ENCODE measurements around the gene UGCG. TPM values are rescaled to one million over a fixed set of nuclear protein-coding genes. Genes with fewer than 3 reads are reported as not detected.

The UGCG gene
- total and polyA plus RNA-seq, 10 of the 15 experiments (the other 5 are each of a cell fraction or from before 2014, with no cell fraction given), result 21.7 to 96.6 (median 48.9) TPM

GRCh38 chr9:111937781-111938426, 41.3 kb downstream of the UGCG start (continued):
- TF ChIP-seq JUNB (IDR thresholded peaks at IDR 0.05) (peak; percentile 34; the same call in 1 of the 2 replicates), ATF7 (IDR thresholded peaks at IDR 0.05; ENCODE audit: low read depth) (peak; percentile 92), IRF4 (IDR thresholded peaks at IDR 0.05; ENCODE audit: low read depth, low read length) (0 out of 2 replicates have a peak, but pooled peaks have one; percentile 29), FOXM1 (IDR thresholded peaks at IDR 0.05; ENCODE audit: low read depth, low read length) (peak; percentile 79; the same call in 1 of the 2 replicates), SMAD5 (IDR thresholded peaks at IDR 0.05; ENCODE audit: low read depth) (0 out of 2 replicates have a peak, but pooled peaks have one; percentile 60), ZNF592 (IDR thresholded peaks at IDR 0.05) (0 out of 2 replicates have a peak, but pooled peaks have one; percentile 5), ZNF207 (IDR thresholded peaks at IDR 0.05; ENCODE audit: borderline replicate concordance) (peak; percentile 60; the same call in 1 of the 2 replicates), SPI1 (IDR thresholded peaks at IDR 0.05; ENCODE audit: borderline replicate concordance, insufficient read depth, low read depth, low read length) (peak; percentile 53; the same call in 1 of the 2 replicates), HDAC2 (IDR thresholded peaks at IDR 0.05) (no peak), TCF12 (IDR thresholded peaks at IDR 0.05; ENCODE audit: low read depth, low read length) (no peak), NR2C2 (IDR thresholded peaks at IDR 0.05; ENCODE audit: borderline replicate concordance, control insufficient read depth, insufficient read length, low read depth) (no peak), NBN (IDR thresholded peaks at IDR 0.05) (peak; percentile 81; the same call in 1 of the 2 replicates), MEF2A (IDR thresholded peaks at IDR 0.05; ENCODE audit: insufficient read depth, low read depth, low read length) (0 out of 2 replicates have a peak, but pooled peaks have one; percentile 9), PML (IDR thresholded peaks at IDR 0.05; ENCODE audit: low read length) (0 out of 2 replicates have a peak, but pooled peaks have one; percentile 61), ZNF217 (IDR thresholded peaks at IDR 0.05) (no peak), BCL11A (IDR thresholded peaks at IDR 0.05; ENCODE audit: low read depth, low read length) (0 out of 2 replicates have a peak, but pooled peaks have one; percentile 50), STAT1 (conservative IDR thresholded peaks at IDR 0.05) (0 out of 2 replicates have a peak, but pooled peaks have one; percentile 28), DPF2 (IDR thresholded peaks at IDR 0.05) (peak; percentile 86; the same call in 1 of the 2 replicates), CREM (IDR thresholded peaks at IDR 0.05; ENCODE audit: low read depth) (peak; percentile 54; the same call in 1 of the 2 replicates), EGR1 (IDR thresholded peaks at IDR 0.05; ENCODE audit: borderline replicate concordance in 1 of 2, low read depth in 2 of 2, low read length in 2 of 2) (peak in 1 of 2 experiments; percentile 74; a peak in 2 of 3 replicates)

Data from GM12878 (cell line).